LNCAP (cell line): ENCODE results near the gene PTPRD.

ENCODE experiments used
- CTCF ChIP-seq: fragments of 450-650 bp; IDR thresholded peaks from 2 replicates; pipeline ENCODE4 v1.5.1; 2017; ENCODE audit warnings: mild to moderate bottlenecking

Gene PTPRD

GRCh38 chr9:8680157-8680556 lies 1932.6 kb downstream of the PTPRD start:
- TF ChIP-seq CTCF = no peak

- no peak for TF ChIP-seq CTCF
These were observed 1933.4 kb downstream of the PTPRD start for GRCh38 chr9:8679371-8679822.

- no peak for TF ChIP-seq CTCF
These were observed 1935.1 kb downstream of the PTPRD start for GRCh38 chr9:8677741-8678140.

- TF ChIP-seq CTCF = no peak
These were observed 1938.3 kb downstream of the PTPRD start for GRCh38 chr9:8674536-8674935.

GRCh38 chr9:8673830-8674229 lies 1939.0 kb downstream of the PTPRD start:
- no peak for TF ChIP-seq CTCF

- TF ChIP-seq CTCF = no peak
These were observed 1942.1 kb downstream of the PTPRD start for GRCh38 chr9:8670751-8671150.

GRCh38 chr9:8668751-8669150 lies 1944.1 kb downstream of the PTPRD start:
- no peak for TF ChIP-seq CTCF

GRCh38 chr9:8668231-8668630 lies 1944.6 kb downstream of the PTPRD start:
- no peak for TF ChIP-seq CTCF
